ENCODE measurements around the gene STK32C. TPM values are rescaled to one million over a fixed set of nuclear protein-coding genes. Genes with fewer than 3 reads are reported as not detected.
"Not testable (repeated sequence)": the region's sequence is repeated elsewhere in the genome, so short reads cannot be mapped to it uniquely, and the experiment has no call there.

The STK32C gene
- total RNA-seq, 1 donor from 2014 or later: 12.9 TPM

DNA sequence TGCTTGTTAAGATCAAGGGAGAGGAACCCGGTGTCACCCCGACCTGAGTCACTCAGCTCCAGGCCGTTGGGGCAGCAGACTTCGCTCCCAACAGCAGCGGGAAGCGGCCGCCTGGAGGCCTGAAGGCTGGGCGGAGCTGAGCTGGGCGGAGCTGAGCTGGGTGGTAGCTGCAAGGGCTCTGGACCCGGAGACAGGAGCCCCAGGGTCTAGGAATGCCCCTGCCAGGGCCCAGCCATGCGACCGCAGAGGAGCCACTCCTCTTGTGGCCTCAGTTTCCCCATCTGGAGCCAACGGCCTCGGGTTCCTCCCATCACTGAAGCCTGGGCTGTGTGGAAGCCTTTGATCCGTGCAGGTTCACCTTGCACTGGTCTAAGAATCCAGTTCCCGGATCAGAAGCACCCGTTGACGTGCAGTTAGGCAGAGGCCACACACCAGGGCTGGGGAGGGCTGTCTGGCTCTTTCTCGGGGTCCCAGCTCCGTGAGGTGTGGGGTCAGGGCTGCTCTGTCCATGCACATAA, 142.9 kb downstream of the STK32C start:
- no peak overlapping the region for H3K27ac Mint-ChIP-seq
- TF ChIP-seq CTCF (conservative IDR thresholded peaks at IDR 0.05): no peak
- H3K4me3 Mint-ChIP-seq: no peak overlapping the region
- no peak for DNase-seq (ENCODE audit: extremely low spot score, unreplicated experiment)
- H3K4me1 Mint-ChIP-seq (ENCODE audit: unreplicated experiment): peaks cover 7% of the 10 kb centered on the region
- no peaks in the 10 kb centered on the region for H3K9me3 Mint-ChIP-seq
- H3K27me3 Mint-ChIP-seq: peaks cover 18% of the 10 kb centered on the region
- H3K36me3 Mint-ChIP-seq: no peaks in the 10 kb centered on the region

GRCh38 chr10:132163826-132164515, 143.8 kb downstream of the STK32C start:
- DNase-seq (ENCODE audit: extremely low spot score, unreplicated experiment): no peak
- H3K4me3 Mint-ChIP-seq: no peak overlapping the region
- H3K27ac Mint-ChIP-seq: no peak overlapping the region
- no peaks in the 10 kb centered on the region for H3K36me3 Mint-ChIP-seq
- no peaks in the 10 kb centered on the region for H3K9me3 Mint-ChIP-seq
- H3K4me1 Mint-ChIP-seq (ENCODE audit: unreplicated experiment): peaks cover 7% of the 10 kb centered on the region
- no peak for TF ChIP-seq CTCF (conservative IDR thresholded peaks at IDR 0.05)
- H3K27me3 Mint-ChIP-seq: peaks cover 18% of the 10 kb centered on the region

GRCh38 chr10:132163278-132163765, 144.4 kb downstream of the STK32C start:
- Mint-ChIP-seq H3K9me3 (no peaks in the 10 kb centered on the region), H3K27me3 (peaks cover 18% of the 10 kb centered on the region), H3K36me3 (no peaks in the 10 kb centered on the region), H3K27ac (no peak overlapping the region), H3K4me1 (ENCODE audit: unreplicated experiment) (peaks cover 7% of the 10 kb centered on the region), H3K4me3 (no peak overlapping the region)
- no peak for DNase-seq (ENCODE audit: extremely low spot score, unreplicated experiment)
- peak; percentile 49 for TF ChIP-seq CTCF (conservative IDR thresholded peaks at IDR 0.05)

GRCh38 chr10:132162590-132163277, 145.0 kb downstream of the STK32C start:
- Mint-ChIP-seq H3K4me3 (no peak overlapping the region), H3K27me3 (peaks cover 18% of the 10 kb centered on the region), H3K9me3 (no peaks in the 10 kb centered on the region), H3K27ac (no peak overlapping the region), H3K4me1 (ENCODE audit: unreplicated experiment) (peaks cover 7% of the 10 kb centered on the region), H3K36me3 (no peaks in the 10 kb centered on the region)
- no peak for TF ChIP-seq CTCF (conservative IDR thresholded peaks at IDR 0.05)
- DNase-seq (ENCODE audit: extremely low spot score, unreplicated experiment): no peak

GRCh38 chr10:132162021-132162531, 145.7 kb downstream of the STK32C start:
- Mint-ChIP-seq H3K9me3 (no peaks in the 10 kb centered on the region), H3K27me3 (peaks cover 22% of the 10 kb centered on the region), H3K4me3 (no peak overlapping the region), H3K4me1 (ENCODE audit: unreplicated experiment) (peaks cover 7% of the 10 kb centered on the region), H3K36me3 (no peaks in the 10 kb centered on the region), H3K27ac (no peak overlapping the region)
- no peak for TF ChIP-seq CTCF (conservative IDR thresholded peaks at IDR 0.05)
- DNase-seq (ENCODE audit: extremely low spot score, unreplicated experiment): no peak

DNA sequence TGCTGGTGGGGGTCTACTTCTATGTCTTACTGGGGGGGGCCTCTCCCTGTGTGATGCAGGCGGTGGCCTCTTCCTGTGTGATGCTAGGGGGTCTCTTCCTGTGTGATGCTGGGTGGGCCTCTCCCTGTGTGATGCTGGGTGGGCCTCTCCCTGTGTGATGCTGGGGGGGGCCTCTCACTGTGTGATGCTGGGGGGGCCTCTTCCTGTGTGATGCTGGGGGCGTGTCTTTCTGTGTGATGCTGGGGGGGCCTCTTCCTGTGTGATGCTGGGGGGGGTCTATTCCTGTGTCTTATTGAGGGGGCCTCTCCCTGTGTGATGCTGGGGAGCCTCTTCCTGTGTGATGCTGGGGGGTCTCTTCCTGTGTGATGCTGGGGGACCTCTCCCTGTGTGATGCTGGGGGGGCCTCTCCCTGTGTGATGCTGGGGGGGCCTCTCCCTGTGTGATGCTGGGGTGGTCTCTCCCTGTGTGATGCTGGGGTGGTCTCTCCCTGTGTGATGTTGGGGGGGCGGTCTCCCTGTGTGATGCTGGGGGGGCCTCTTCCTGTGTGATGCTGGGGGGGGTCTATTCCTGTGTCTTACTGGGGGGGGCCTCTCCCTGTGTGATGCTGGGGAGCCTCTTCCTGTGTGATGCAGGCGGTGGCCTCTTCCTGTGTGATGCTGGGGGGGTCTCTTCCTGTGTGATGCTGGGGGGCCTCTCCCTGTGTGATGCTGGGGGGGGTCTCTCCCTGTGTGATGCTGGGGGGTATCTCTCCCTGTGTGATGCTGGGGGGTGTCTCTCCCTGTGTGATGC, 146.7 kb downstream of the STK32C start:
- H3K27me3 Mint-ChIP-seq: peaks cover 19% of the 10 kb centered on the region
- not testable (repeated sequence) for DNase-seq (ENCODE audit: extremely low spot score, unreplicated experiment); H3K9me3 Mint-ChIP-seq; H3K4me3 Mint-ChIP-seq; H3K4me1 Mint-ChIP-seq (ENCODE audit: unreplicated experiment); H3K36me3 Mint-ChIP-seq; H3K27ac Mint-ChIP-seq

DNA sequence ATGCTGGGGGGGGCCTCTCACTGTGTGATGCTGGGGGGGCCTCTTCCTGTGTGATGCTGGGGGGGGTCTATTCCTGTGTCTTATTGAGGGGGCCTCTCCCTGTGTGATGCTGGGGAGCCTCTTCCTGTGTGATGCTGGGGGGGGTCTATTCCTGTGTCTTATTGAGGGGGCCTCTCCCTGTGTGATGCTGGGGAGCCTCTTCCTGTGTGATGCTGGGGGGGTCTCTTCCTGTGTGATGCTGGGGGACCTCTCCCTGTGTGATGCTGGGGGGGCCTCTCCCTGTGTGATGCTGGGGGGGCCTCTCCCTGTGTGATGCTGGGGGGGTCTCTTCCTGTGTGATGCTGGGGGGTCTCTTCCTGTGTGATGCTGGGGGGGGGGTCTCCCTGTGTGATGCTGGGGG, 147.5 kb downstream of the STK32C start:
- not testable (repeated sequence) for DNase-seq (ENCODE audit: extremely low spot score, unreplicated experiment)

More for the DNA sequence above, 147.5 kb downstream of the STK32C start:
- not testable (repeated sequence) for H3K36me3 Mint-ChIP-seq; H3K4me3 Mint-ChIP-seq; H3K27ac Mint-ChIP-seq; H3K9me3 Mint-ChIP-seq; H3K4me1 Mint-ChIP-seq (ENCODE audit: unreplicated experiment)
- peaks cover 19% of the 10 kb centered on the region for H3K27me3 Mint-ChIP-seq
